HUDEP-2 (cell line): ENCODE measurements around the gene GNAI3.

ENCODE experiments used
- DNase-seq, 76 experiments: peaks; one replicate each; lab custom pipeline; 2025; ENCODE audit not compliant: unreplicated experiment in 76 of 76; lab: John Stamatoyannopoulos, UW

GNAI3 gene

DNA sequence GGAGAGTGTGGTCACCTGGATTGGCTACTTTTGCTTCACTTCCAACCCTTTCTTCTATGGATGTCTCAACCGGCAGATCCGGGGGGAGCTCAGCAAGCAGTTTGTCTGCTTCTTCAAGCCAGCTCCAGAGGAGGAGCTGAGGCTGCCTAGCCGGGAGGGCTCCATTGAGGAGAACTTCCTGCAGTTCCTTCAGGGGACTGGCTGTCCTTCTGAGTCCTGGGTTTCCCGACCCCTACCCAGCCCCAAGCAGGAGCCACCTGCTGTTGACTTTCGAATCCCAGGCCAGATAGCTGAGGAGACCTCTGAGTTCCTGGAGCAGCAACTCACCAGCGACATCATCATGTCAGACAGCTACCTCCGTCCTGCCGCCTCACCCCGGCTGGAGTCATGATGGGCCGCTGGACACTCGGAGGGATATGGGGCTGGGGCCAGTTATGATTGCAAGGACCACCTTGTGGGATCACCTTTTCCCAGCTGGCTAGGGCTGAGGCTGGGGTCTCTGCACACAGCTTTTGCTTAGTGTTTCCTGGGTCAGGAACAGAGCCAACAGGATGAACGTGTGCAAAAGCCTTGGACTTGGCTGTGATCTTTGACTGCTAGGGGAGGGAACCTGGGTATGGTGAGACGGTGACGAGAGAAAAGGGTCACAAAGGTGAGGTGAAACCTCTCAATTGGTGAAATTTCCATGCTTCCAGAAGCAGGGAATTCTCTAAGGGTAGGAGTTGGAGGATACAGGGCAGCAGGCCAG, 4.3 kb upstream of the GNAI3 start:
- DNase-seq = no peak

DNA sequence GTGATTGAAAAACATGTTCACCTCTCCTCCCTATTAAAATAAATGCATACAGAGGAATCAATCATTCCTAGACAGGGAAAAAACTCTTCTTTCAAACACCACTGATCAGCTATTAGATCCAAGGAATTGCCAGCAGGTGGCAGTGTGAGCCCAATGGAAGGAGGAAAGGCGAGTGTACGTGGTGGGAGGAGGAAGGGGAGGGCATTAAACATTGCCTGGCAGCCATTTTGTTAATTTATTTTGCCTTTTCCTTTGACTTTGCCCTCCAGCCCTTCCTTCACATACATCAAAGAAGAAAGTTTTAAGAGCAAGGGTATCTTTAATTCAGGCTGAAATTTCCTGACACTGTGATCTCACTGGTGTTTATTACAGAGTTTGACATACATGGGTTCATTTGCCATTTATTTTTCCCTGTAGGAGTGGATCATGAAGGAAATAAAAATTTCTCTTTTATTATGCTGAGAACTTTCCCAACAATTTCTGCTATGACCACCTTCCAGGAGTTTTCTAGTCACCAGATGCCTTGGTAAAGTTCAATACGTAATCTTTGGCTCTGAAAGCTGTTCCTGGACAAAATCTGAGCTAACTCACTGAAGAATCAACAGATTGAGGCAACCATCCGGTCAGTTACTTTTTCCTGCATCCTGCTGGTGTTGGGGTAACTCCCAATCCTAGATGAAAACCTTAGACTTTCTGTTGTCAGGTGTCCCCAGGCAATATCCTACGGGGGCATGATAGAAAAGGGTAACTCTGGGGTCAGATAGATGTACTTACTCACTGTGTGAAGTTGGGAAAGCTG, 1.9 kb upstream of the GNAI3 start:
- DNase-seq = peak in 72 of 76 experiments; percentile 21 to 88 (median 74)

DNA sequence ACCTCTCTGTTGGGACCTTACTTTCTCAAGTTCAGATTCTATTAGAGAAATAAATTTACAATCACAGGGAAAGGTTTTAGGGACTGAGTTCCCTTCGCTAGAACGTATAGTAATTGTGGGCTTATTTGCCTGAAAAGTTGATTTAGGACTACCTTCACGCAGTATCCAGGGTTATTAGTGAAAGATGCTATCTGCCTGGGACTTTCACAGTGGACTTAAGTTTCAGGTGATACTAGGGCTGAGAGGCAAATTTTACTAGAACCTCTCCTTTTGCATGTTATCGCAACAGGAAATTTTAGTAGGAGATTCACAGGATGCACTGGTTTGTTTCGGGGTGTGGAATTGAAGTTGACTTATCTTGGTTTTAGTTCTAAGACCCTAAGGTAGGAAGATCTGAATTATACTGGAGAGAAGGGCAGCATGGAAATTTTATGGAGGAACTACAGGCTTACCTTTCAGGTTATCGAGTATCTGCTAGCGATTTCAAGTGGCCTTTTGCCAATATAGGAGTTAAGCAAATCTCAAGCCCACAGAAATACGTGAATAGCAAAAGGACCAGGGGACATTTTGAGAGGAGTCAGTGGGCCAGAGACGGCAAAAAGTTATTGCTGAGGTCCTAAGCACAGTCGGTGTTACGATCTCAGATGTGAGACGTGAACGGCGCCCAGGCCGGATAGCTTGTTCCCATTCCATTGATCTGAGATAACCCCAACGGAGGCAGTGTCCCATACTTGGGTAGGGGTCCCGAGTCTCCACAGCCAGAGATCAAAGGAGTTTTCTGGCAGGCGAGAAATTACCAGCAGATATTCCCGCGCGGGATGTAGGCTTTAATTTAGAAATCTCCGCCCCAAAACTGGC, 723 bp upstream of the GNAI3 start:
- DNase-seq = peak in 3 of 76 experiments; percentile 2 to 50 (median 4)

DNA sequence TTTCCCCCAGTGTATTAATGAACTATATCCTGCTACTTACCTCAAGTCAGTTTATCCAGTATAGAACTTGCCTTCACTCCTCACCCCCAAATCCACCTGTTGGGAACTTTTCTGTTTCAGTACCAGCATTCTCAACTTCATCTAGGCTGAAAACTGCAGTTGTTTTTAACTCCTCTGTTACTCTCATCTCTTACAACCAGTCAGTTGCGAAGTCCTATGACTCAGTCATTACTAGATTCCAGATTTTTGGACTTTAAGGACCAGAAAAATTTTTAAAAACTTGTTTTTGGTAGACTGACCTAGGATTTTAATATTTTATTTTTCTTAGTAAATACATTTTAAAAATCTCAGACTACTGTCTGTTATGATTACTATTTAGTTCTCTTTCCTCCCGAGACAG, 8.1 kb downstream of the GNAI3 start:
- DNase-seq = no peak

DNA sequence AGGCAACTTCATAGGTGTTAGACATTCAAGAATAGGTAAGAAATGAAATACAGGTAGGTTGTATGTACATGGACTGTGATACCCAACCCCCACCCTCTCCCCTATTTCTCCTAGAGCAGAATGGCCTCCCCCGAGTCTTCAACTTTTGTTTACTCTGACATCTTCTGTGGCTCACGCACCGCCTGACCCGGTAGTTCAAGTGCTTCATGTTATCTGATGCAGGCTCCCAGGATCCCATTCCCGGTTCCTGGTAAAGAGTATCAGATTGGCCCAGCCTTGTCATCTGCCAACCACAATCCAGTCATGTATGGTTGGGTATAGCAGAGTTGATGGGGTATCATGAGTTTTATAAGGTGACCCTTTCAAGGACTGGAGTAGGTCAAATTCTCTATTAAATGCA, 9.1 kb downstream of the GNAI3 start:
- DNase-seq = no peak

DNA sequence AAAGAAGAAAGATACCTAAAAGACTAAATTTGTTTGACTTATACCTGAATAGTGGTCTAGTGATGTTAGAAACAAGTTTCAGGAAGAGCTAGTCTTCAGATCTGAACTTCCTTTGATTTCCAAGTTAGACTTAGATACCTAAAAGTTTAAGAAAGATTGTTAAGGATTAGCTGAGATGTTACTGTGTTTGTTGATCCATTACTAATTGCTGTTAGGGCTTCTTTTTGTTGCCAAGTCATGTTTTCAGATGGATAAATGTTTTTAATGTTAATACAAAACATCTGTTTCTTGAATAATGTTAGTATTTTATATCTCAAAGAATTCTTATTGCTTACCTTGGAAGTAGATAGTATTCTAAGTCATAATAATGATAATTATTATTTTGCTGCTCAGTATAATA, 11.6 kb downstream of the GNAI3 start:
- no peak for DNase-seq

DNA sequence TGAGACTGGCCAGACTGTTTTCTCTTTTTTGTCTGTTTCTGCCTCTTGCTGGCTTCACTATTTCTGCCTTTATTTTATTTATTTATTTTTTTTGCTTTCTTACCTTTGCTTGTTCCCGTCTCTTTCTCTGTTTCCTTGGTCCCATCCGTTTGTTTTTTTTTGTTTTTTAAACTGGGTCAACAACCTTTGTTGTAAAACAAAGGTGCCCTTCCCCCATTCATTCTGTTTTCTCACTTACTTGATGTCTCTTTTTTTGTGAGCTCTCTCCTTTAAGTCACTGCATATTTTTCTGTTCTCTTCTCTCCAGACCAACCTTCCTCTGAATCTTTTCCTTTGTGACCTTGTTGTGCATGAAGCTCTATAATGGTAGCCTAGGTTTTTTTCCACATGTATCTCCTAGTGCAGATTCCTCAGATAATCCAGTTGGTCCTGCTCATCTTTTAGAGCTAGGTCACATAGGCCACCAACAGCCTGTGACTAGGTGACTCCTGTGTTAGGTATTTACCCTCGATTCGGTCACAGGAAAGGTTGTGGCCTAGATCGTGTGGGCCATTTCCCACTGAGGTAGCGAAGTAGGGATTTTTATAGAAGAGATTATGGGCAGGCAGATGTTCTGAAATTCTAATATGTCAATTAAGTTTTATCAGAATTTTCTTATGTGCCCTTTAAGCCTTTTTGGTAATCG, 15.9 kb downstream of the GNAI3 start:
- no peak for DNase-seq

DNA sequence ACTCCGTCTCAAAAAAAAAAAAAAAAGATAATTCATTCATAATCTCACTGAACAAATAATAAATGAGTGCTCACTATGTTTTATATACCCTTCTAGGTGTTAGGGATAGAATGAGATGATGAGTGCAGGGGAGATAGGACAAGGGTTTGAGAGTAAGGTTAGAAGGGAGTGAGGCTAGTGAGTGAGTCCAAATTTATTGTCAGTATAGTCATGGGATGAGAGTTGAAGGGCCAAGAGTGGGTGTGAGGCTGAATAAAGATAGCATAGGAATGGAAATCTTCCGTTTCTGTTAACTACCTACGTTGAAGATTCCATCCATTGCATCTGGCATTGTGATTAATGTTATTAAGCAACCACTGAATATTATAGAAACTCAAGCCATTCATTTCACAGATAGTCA, 16.8 kb downstream of the GNAI3 start:
- DNase-seq = no peak

DNA sequence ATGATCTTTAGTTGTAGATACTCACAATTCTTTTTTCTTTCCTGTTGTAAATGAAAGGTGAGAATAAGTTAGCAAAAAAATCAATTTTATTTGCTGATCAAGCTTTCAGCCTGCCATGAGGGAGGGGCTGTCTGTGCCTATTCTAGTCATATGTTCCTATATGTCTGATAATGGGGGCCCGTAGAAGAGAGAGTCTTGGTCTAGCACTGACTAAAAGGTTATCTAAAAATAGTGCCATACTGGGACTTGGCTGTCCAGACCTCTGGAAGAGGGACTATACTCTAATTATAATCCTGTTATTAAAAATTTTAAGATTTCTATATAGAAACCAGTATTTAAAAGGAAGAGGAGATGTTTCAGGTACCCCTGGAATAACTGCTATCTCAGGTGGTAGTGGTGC, 18.6 kb downstream of the GNAI3 start:
- DNase-seq = no peak

DNA sequence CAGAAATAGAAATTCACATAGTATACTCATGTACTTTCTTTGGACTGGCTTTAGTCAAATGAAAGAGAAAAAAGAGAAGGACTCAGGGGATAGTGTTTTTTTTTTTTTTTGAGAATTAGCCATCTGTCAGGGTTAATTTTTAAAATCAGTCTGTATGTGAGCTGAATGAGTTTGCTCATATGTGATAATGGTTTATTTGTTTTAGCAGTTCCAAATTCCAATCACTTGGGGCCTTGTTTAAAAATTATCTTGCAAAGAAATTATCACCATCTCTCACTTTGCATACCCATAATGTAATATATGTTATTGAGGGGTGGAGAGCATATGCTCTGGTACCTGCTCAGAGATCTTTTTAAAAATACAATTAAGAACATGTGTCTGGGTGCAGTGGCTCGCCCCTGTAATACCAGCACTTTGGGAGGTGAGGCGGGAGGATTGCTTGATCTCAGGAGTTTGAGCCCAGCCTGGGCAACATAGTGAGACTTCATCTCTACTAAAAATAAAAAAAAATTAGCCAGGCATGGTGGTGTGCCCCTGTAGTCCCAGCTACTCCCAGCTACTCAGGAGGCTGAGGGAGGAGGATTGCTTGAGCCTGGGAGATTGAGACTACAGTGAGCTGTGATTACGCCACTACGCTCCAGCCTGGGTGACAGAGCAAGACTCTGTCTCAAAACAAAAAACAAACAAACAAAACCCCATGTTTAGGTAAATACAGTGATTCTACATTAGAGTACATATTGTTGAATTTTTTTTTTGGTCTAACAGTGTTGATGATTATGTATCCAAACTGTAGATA, 19.7 kb downstream of the GNAI3 start:
- no peak for DNase-seq

DNA sequence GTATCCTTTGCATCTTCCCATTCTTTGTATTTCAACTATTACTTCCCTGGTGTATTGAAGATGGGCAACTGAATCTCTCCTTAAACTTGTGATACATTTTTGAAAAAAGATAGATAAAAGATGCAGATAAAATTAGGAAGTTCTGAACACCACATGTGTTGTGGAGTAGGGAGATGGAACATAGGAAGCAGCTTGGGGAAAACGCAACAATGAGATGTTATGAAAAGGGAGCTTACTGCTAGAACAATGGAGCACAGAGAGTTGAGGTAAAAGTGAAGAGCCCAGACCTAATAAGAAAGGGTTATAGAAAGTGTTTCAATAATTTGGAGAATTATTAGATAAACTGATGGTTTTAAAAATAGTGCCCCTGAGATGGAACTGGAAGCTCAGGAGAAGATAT, 20.9 kb downstream of the GNAI3 start:
- no peak for DNase-seq

DNA sequence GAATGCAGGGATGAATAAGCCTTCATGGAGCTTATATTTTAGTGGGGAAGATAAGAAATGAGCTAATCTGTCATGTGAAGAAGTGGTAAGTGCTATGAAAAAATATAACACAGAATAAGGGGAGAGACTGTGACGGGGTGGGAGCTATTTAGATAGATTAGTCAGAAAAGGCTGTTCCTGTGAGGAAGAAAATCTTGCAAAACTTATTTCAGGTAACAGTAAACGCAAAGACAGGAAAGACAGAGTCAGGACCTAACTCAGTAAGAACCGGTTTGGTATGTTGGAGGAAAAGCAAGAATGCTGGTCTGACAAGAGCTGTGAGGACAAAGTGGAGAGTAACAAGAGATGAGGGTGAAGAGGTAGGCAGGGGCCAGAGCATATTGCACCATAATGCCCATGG, 22.0 kb downstream of the GNAI3 start:
- DNase-seq = no peak

DNA sequence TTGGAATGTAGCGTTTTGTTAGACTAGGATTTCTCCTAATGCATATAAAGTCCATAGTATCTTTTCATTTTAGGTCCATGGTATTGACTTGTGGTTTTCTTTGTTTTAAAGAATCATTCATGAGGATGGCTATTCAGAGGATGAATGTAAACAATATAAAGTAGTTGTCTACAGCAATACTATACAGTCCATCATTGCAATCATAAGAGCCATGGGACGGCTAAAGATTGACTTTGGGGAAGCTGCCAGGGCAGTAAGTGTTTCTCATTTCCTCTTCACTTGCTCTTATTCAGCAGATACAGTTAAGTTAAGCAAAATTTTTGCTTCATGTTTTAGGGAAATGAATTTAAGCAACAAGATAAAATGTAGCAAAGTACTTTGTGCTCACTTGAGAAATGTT, 25.4 kb downstream of the GNAI3 start:
- no peak for DNase-seq

DNA sequence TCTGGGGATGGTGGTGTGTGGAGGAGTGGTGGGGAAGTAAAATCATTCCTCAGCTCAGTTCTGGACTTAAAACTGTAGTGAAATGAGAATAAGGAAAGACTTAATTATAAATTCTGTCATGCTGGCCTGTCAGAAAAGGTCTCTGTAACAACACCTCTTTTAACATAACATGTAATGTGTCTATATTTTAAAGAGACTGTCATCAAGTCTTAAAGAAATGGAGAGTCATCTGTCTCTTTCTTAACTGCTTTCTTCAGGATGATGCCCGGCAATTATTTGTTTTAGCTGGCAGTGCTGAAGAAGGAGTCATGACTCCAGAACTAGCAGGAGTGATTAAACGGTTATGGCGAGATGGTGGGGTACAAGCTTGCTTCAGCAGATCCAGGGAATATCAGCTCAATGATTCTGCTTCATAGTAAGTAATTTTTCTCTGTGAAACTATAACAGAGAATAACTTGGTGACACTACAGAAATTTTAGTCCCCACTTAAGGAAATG, 30.6 kb downstream of the GNAI3 start:
- no peak for DNase-seq

DNA sequence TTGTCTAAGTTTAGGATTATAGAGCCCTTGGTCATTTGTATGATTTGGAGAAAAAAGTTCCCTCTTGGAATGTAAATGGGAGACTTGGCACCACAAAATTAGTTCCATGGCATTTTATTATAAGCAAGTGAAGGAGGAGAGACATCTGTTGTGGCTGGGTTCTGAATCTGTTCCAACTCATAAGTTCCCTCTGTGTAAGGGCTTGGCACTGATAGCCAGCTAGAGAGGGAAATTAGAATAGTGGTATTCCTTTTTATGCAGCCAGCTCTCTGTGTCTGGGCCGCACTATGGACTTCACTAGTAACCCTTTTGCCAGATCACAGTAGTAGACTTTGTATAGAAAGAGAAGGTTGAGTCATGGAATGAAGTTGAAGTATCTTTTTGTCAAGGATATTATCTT, 31.1 kb downstream of the GNAI3 start:
- DNase-seq = no peak

DNA sequence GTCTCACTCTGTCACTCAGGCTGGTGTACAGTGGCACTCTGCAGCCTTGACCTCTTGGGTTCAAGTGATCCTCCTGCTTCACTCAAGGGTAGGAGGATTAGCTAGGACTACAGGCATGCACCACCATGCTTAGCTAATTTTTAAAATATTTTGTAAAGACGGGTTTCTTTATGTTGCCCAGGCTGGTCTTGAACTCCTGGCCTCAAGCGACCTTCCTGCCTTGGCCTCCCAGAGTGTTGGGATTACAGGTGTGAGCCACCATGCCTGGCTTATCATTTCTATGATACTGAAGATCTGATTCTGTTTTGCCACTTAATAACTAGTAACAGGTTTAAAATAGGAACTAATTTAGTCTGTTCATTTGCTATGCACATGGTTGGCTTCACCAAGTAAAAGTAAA, 33.6 kb downstream of the GNAI3 start:
- no peak for DNase-seq

DNA sequence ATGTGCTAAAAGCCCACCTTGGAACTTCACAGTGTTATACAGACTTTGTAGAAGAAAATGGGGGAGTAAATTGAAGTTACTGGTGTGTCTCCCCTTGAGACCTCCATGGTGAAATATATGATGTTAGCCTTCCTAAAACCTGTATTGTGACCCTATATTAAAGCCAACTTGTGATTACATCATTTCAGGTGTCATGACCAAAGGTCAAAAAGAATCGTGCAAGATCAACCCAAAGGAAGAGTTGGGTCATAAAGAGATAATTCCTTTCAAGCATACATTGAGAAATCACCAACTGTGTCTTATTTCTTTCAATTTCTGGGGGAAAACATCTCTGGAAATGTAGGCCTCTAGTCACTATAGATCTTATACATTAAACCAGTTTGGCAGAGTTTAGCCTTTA, 36.4 kb downstream of the GNAI3 start:
- DNase-seq = no peak

DNA sequence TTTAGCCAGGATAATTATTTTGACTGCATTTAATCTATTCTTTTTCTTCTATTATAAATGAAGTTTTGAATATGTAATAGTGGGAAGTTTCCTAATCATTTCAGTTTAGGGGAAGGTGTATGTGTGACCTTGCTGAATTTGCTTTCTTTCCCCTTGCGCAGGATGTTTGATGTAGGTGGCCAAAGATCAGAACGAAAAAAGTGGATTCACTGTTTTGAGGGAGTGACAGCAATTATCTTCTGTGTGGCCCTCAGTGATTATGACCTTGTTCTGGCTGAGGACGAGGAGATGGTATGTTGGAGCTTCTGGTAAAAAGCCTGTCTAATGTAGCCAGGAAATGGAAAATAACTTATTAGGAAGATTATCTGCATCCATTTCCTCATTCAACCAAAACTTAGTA, 37.6 kb downstream of the GNAI3 start:
- DNase-seq = no peak

DNA sequence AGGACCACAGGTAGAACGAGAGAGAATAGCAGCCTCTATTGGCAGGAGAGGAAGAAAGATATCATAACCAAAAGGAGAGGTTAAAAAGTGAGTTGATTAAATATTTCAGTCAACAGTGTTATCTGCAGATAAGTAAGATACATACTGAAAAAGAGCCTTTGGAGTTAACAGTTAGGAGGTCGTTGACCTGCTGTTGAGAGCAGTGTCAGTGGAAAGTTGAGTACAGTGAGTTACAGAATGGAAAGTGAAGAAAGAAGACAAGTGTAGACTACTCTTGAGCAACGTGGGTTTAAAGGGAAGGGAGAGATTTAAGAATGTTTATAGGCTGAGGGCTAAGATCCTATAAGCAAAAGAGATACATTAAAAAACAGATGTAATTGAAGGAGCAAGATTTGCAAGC, 40.8 kb downstream of the GNAI3 start:
- DNase-seq = peak in 3 of 76 experiments; percentile 8 to 29 (median 16)

DNA sequence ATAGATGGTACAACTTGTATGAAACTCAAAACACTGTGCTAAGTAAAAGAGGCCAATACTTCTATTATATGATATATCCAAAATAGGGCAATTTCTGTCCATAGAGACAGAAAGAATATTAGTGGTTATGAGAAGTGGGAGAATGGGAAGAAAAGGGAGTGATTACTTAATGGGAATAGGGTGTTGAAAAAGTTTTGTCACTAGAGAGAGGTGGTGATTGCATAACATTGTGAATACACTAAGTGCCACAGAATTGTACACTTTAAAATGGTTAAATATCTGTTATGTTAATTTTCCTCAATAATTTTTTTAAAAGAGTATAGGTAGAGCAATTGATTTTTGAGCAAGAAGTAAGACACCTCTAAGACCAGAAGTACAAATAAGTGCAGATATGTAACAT, 41.3 kb downstream of the GNAI3 start:
- no peak for DNase-seq
